Neural cell (in vitro differentiated cells): ENCODE data around the gene ACSS1. TPM values are rescaled to one million over a fixed set of nuclear protein-coding genes. Genes with fewer than 3 reads are reported as not detected.

Experiments used
- H2AFZ ChIP-seq: fragments of 200-600, 300-800 bp; sonication (generic), shearing (Covaris generic); 2 replicates; pipeline ENCODE4 v1.6.0; 2014; ENCODE audit warnings: low read depth, mild to moderate bottlenecking, antibody characterized with exemption, low read length, moderate library complexity
- H3F3A ChIP-seq: fragments of 200-600 bp; shearing (Covaris generic); 2 replicates; pipeline ENCODE4 v1.6.1; 2016; ENCODE audit warnings: mild to moderate bottlenecking, moderate library complexity, mixed read lengths, antibody characterized with exemption, low read length; ENCODE audit not compliant: insufficient read depth, poor library complexity, severe bottlenecking
- H3K27ac ChIP-seq: fragments of 200-600, 300-800 bp; sonication (generic), shearing (Covaris generic); 2 replicates; pipeline ENCODE4 v1.5.1; 2014; ENCODE audit warnings: mild to moderate bottlenecking, low read length, moderate library complexity
- H3K27me3 ChIP-seq: fragments of 300-800, 200-600 bp; sonication (generic), shearing (Covaris generic); 2 replicates; pipeline ENCODE4 v1.6.0; 2014; ENCODE audit warnings: mild to moderate bottlenecking, low read depth, low read length, moderate library complexity; ENCODE audit not compliant: insufficient read depth
- H3K36me3 ChIP-seq: fragments of 300-800, 200-600 bp; sonication (generic), shearing (Covaris generic); 2 replicates; pipeline ENCODE4 v1.5.1; 2014; ENCODE audit warnings: mild to moderate bottlenecking, antibody characterized with exemption, low read length, moderate library complexity; ENCODE audit not compliant: insufficient read depth
- H3K4me2 ChIP-seq: fragments of 300-800, 200-600 bp; sonication (generic), shearing (Covaris generic); 2 replicates; pipeline ENCODE4 v1.6.0; 2014; ENCODE audit warnings: mild to moderate bottlenecking, low read length
- H3K4me3 ChIP-seq: fragments of 300-800, 200-600 bp; sonication (generic), shearing (Covaris generic); 2 replicates; pipeline ENCODE4 v1.5.1; 2014; ENCODE audit warnings: mild to moderate bottlenecking, low read length, moderate library complexity
- H3K79me2 ChIP-seq: fragments of 200-600 bp; shearing (Covaris generic); replicated peaks from 2 replicates; pipeline ENCODE4 v1.6.0; 2014; ENCODE audit warnings: mild to moderate bottlenecking, low read length, moderate library complexity; ENCODE audit not compliant: insufficient read depth
- H3K9ac ChIP-seq: fragments of 300-800, 200-600 bp; sonication (generic), shearing (Covaris generic); 2 replicates; pipeline ENCODE4 v1.6.1; 2016; ENCODE audit warnings: mild to moderate bottlenecking, low read length, mixed read lengths
- H3K9me2 ChIP-seq: fragments of 200-600 bp; shearing (Covaris generic); 2 replicates; pipeline ENCODE4 v1.6.1; 2016; ENCODE audit warnings: mild to moderate bottlenecking, low read length, mixed read lengths; ENCODE audit not compliant: insufficient read depth
- H3K9me3 ChIP-seq: fragments of 200-600, 300-800 bp; sonication (generic), shearing (Covaris generic); 2 replicates; pipeline ENCODE4 v1.6.1; 2016; ENCODE audit warnings: mild to moderate bottlenecking, mixed run types, low read length, moderate library complexity, mixed read lengths
- H4K20me1 ChIP-seq: fragments of 200-600 bp; shearing (Covaris generic); 2 replicates; pipeline ENCODE4 v1.6.1; 2016; ENCODE audit warnings: mild to moderate bottlenecking, mixed run types; ENCODE audit not compliant: insufficient read depth
- EP300 ChIP-seq: fragments of 450-650 bp; conservative IDR thresholded peaks from 2 replicates; pipeline ENCODE4 v1.6.1; 2014; ENCODE audit warnings: antibody characterized with exemption, mild to moderate bottlenecking, moderate library complexity; ENCODE audit not compliant: poor library complexity, severe bottlenecking
- EZH2 ChIP-seq: fragments of 200-600, 300-800 bp; shearing (Covaris generic), sonication (generic); IDR thresholded peaks from 2 replicates; pipeline ENCODE4 v1.6.1; 2014; ENCODE audit warnings: antibody characterized with exemption, low read length, borderline replicate concordance, mild to moderate bottlenecking; ENCODE audit not compliant: insufficient read depth, poor library complexity, severe bottlenecking
- MXI1 ChIP-seq: fragments of 450-650 bp; conservative IDR thresholded peaks from 2 replicates; pipeline ENCODE4 v1.6.1; 2014; ENCODE audit warnings: antibody characterized with exemption, mild to moderate bottlenecking; ENCODE audit not compliant: poor library complexity, severe bottlenecking
- POLR2AphosphoS5 ChIP-seq: IDR thresholded peaks from 2 replicates; pipeline ENCODE4 v1.6.1; 2012
- RAD21 ChIP-seq: fragments of 450-650 bp; conservative IDR thresholded peaks from 2 replicates; pipeline ENCODE4 v1.6.1; 2014; ENCODE audit warnings: antibody characterized with exemption, mild to moderate bottlenecking, moderate library complexity
- SMC3 ChIP-seq: fragments of 450-650 bp; conservative IDR thresholded peaks from 2 replicates; pipeline ENCODE4 v1.6.1; 2014; ENCODE audit warnings: antibody characterized with exemption, mild to moderate bottlenecking, moderate library complexity; ENCODE audit not compliant: poor library complexity
- TAF1 ChIP-seq: IDR thresholded peaks from 2 replicates; pipeline ENCODE4 v1.6.1; 2012; ENCODE audit warnings: low read depth
- polyA plus RNA-seq: library from polyadenylated mRNA; depleted of rRNA; stranded (reverse); fragments of >200 nt; gene quantifications from 2 replicates; pipeline ENCODE4 v1.2.3, GENCODE V29; 2014
- TF ChIP-seq, protein P1 (sequence below): IDR thresholded peaks from 2 replicates; pipeline ENCODE4 v1.6.1; 2012; ENCODE audit warnings: borderline replicate concordance
- TF ChIP-seq, protein P2 (sequence below): fragments of 450-650 bp; IDR thresholded peaks from 2 replicates; pipeline ENCODE4 v1.5.1; 2014; ENCODE audit warnings: antibody characterized with exemption, mild to moderate bottlenecking, moderate library complexity; ENCODE audit not compliant: poor library complexity, severe bottlenecking

Gene ACSS1
- polyA plus RNA-seq, 1 donor from 2014 or later, result not detected

DNA sequence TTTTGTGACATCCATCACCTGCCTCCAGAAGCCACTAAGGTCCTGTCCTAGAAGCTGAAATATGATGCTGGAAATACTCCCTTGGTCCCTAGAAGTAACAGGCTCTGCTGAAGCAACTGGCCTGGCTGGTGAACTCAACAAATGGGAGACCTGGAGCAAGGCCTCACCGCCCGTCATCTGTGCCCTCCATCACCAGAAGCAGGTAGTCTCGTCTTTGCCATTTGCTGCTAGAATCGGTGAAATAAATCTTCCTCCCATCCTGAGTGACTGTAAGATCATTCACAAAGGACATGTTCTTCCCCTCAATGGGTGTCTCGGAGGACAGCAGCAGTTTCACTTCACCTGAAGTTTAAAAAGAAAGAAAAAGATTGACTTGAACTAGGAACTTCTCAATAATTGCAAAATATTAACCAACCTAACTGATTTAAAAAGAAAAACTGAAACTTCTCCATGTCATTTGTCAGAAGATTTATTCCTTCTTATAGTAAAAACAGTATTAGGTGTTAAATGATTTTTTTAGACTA lies 87.8 kb downstream of the ACSS1 start:
- Histone ChIP-seq H3K79me2 (no peaks in the 10 kb centered on the region), H3K27ac (no peak overlapping the region), H3F3A (no peaks in the 10 kb centered on the region), H3K9me3 (no peaks in the 10 kb centered on the region), H3K9ac (no peak overlapping the region), H3K4me3 (no peak overlapping the region), H3K4me2 (no peak overlapping the region), H4K20me1 (no peaks in the 10 kb centered on the region), H3K36me3 (peaks cover 8% of the 10 kb centered on the region), H2AFZ (no peak overlapping the region), H3K9me2 (no peaks in the 10 kb centered on the region), H3K27me3 (no peaks in the 10 kb centered on the region)
- TF ChIP-seq EZH2, result no peak
- TF ChIP-seq MXI1, result no peak
- no peak for TF ChIP-seq RAD21
- no peak for TF ChIP-seq POLR2AphosphoS5
- no peak for TF ChIP-seq TAF1
- no peak for TF ChIP-seq EP300
- no peak for TF ChIP-seq SMC3
- TF ChIP-seq, protein P1, sequence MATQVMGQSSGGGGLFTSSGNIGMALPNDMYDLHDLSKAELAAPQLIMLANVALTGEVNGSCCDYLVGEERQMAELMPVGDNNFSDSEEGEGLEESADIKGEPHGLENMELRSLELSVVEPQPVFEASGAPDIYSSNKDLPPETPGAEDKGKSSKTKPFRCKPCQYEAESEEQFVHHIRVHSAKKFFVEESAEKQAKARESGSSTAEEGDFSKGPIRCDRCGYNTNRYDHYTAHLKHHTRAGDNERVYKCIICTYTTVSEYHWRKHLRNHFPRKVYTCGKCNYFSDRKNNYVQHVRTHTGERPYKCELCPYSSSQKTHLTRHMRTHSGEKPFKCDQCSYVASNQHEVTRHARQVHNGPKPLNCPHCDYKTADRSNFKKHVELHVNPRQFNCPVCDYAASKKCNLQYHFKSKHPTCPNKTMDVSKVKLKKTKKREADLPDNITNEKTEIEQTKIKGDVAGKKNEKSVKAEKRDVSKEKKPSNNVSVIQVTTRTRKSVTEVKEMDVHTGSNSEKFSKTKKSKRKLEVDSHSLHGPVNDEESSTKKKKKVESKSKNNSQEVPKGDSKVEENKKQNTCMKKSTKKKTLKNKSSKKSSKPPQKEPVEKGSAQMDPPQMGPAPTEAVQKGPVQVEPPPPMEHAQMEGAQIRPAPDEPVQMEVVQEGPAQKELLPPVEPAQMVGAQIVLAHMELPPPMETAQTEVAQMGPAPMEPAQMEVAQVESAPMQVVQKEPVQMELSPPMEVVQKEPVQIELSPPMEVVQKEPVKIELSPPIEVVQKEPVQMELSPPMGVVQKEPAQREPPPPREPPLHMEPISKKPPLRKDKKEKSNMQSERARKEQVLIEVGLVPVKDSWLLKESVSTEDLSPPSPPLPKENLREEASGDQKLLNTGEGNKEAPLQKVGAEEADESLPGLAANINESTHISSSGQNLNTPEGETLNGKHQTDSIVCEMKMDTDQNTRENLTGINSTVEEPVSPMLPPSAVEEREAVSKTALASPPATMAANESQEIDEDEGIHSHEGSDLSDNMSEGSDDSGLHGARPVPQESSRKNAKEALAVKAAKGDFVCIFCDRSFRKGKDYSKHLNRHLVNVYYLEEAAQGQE, result no peak
- TF ChIP-seq, protein P2, sequence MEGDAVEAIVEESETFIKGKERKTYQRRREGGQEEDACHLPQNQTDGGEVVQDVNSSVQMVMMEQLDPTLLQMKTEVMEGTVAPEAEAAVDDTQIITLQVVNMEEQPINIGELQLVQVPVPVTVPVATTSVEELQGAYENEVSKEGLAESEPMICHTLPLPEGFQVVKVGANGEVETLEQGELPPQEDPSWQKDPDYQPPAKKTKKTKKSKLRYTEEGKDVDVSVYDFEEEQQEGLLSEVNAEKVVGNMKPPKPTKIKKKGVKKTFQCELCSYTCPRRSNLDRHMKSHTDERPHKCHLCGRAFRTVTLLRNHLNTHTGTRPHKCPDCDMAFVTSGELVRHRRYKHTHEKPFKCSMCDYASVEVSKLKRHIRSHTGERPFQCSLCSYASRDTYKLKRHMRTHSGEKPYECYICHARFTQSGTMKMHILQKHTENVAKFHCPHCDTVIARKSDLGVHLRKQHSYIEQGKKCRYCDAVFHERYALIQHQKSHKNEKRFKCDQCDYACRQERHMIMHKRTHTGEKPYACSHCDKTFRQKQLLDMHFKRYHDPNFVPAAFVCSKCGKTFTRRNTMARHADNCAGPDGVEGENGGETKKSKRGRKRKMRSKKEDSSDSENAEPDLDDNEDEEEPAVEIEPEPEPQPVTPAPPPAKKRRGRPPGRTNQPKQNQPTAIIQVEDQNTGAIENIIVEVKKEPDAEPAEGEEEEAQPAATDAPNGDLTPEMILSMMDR, result no peak

DNA sequence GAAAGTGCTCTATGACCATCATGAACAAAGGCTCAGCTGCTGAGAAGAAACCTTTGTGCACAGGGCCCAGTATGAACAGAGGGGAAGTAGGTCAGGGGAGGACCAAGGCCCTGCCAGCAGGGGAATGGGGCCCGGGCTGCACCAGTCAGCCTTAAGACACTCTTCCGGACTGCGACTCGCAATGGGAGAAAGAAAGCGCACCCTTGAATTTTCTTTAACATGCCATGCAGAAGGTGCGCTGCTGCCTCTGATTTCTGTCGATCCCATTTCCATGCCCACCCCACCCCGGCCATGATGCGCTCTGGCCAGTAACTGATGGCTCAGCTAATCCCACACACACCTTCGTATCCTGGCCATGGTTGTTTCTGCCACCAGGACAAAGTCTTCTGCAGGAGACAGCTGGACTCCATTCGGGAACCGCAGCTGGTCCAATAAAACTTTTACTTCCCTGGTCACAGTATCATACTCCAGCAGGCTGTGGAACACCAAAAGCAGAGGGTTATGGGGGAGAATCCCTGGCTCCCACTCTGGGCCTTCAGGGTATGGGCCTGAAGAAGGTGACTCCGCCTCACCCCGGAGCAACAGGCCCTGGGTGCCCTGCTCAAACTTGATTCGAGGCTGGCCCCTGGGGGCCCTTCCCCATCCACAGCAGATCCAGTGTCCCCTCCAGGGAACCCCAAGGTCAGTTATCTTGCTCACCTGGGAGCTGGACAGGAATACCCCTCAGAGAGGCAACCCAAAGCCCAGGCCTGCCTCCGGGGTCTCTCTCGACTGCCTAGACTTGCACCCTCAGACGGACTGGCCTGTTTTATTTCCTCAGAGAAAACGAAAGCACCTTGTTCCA lies 88.5 kb downstream of the ACSS1 start:
- H2AFZ ChIP-seq, result no peak overlapping the region
- H3K36me3 ChIP-seq, result peaks cover 8% of the 10 kb centered on the region
- H3K27me3 ChIP-seq, result no peaks in the 10 kb centered on the region
- H4K20me1 ChIP-seq, result no peaks in the 10 kb centered on the region
- no peak overlapping the region for H3K4me2 ChIP-seq
- no peaks in the 10 kb centered on the region for H3K9me2 ChIP-seq
- TF ChIP-seq EZH2 (no peak), RAD21 (no peak), TAF1 (no peak), EP300 (no peak), MXI1 (no peak), SMC3 (no peak), POLR2AphosphoS5 (no peak)
- TF ChIP-seq, protein P2, result no peak
- TF ChIP-seq, protein P1, result no peak
- no peak overlapping the region for H3K9ac ChIP-seq
- no peaks in the 10 kb centered on the region for H3K79me2 ChIP-seq
- no peaks in the 10 kb centered on the region for H3F3A ChIP-seq
- no peaks in the 10 kb centered on the region for H3K9me3 ChIP-seq
- H3K27ac ChIP-seq, result no peak overlapping the region
- no peak overlapping the region for H3K4me3 ChIP-seq
